NCI-H748 (cell line): Measurements from ENCODE around the gene NFKBIL1.

Source experiments
- DNase-seq: peaks from one replicate; lab custom pipeline; 2025; ENCODE audit not compliant: unreplicated experiment; lab: John Stamatoyannopoulos, UW

The NFKBIL1 gene

GRCh38 chr6:31534521-31535040 lies 12.8 kb upstream of the NFKBIL1 start:
- no peak for DNase-seq

- DNase-seq: no peak
Observed at GRCh38 chr6:31535538-31536324, 11.7 kb upstream of the NFKBIL1 start.

- no peak for DNase-seq
Observed at GRCh38 chr6:31538805-31539400, 8.5 kb upstream of the NFKBIL1 start.

- no peak for DNase-seq
Observed at GRCh38 chr6:31540640-31541039, 6.8 kb upstream of the NFKBIL1 start.

GRCh38 chr6:31541059-31541657 lies 6.2 kb upstream of the NFKBIL1 start:
- DNase-seq: peak; percentile 80

GRCh38 chr6:31541658-31542521 lies 5.5 kb upstream of the NFKBIL1 start, which contains the start of gene DDX39B:
Gene DDX39B, minus strand, starts transcription at chr6:31542003. Its CDS starts 1,471 bp downstream, at chr6:31540532.
- peak; percentile 99 for DNase-seq

- DNase-seq: no peak
Observed at GRCh38 chr6:31543639-31544038, 3.8 kb upstream of the NFKBIL1 start.

GRCh38 chr6:31544676-31545075 lies 2.7 kb upstream of the NFKBIL1 start:
- no peak for DNase-seq

GRCh38 chr6:31545291-31545690 lies 2.1 kb upstream of the NFKBIL1 start:
- DNase-seq: no peak

GRCh38 chr6:31546339-31546957 lies 960 bp upstream of the NFKBIL1 start, which contains the start of gene ATP6V1G2:
Gene ATP6V1G2, minus strand, starts transcription at chr6:31546608. Its CDS starts 49 bp downstream, at chr6:31546559.
- peak; percentile 99 for DNase-seq

GRCh38 chr6:31547727-31548543 lies 527 bp downstream of the NFKBIL1 start:
- DNase-seq: no peak

- DNase-seq: no peak
Observed at GRCh38 chr6:31548544-31548873, 1.1 kb downstream of the NFKBIL1 start.

GRCh38 chr6:31551371-31551770 lies 4.0 kb downstream of the NFKBIL1 start:
- DNase-seq: peak; percentile 33

GRCh38 chr6:31556307-31556706 lies 8.9 kb downstream of the NFKBIL1 start:
- no peak for DNase-seq

- DNase-seq: no peak
Observed at GRCh38 chr6:31557443-31558317, 10.3 kb downstream of the NFKBIL1 start.

- DNase-seq: no peak
Observed at GRCh38 chr6:31558318-31558625, 10.9 kb downstream of the NFKBIL1 start.

GRCh38 chr6:31558631-31559500 lies 11.5 kb downstream of the NFKBIL1 start:
- DNase-seq: no peak

GRCh38 chr6:31559606-31559957 lies 12.2 kb downstream of the NFKBIL1 start:
- DNase-seq: no peak
